ENCODE measurements around the gene NEXMIF.
"Not testable (repeated sequence)": the region's sequence is repeated elsewhere in the genome, so short reads cannot be mapped to it uniquely, and the experiment has no call there.

NEXMIF gene

DNA sequence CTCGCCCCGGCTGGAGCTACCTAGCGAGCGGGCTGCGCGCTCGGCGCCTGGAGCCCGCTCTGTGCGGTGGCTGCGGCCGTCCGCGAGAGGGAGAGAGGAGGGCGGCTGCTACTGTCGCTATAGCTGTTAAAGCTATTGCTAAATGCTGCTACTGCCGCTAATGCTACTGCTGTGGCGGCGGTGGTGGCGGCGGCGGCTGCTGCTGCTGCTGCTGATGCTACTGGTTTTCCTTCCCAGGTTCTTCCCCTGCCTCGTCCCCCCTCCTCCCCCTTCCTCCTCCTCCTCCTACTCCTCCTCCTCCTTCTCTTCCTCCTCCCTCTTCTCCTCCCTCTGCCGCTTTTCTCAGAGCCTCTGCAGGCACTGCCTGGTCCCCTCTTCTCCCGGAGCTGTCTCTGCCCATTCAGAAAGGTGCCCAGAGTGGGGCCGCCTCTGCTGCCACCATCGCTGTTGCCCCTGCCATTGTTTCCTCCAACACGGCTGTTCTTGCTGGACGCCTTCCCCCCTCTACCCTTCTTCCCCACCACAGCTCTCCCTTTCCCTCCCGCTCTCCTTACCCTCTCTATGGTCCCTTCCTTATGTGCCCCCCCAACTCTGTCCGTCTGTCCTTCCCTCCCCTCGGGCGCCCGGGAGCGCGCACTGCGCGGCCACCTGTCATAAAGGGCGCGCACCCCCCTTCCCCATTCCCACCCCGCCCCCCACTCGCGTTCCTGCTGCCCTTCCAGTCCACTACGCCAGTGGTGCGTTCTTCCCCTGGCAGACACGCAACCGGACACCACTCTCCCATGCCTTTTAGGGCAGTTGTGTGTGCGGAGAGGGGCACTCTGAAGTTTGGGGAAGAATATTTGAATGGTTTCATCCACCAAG lies at the start of gene NEXMIF:
Gene NEXMIF (minus strand): TSS at position 228 of the 864 bp plus-strand sequence.
- DNase-seq = no peak

DNA sequence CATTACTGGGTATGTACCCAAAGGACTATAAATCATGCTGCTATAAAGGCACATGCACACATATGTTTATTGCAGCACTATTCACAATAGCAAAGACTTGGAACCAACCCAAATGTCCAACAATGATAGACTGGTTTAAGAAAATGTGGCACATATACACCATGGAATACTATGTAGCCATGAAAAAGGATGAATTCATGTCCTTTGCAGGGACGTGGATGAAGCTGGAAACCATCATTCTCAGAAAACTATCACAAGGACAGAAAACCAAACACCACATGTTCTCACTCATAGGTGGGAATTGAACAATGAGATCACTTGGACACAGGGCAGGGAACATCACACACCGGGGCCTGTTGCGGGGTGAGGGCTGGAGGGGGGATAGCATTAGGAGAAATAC lies 36.7 kb upstream of the NEXMIF start:
- not testable (repeated sequence) for DNase-seq

DNA sequence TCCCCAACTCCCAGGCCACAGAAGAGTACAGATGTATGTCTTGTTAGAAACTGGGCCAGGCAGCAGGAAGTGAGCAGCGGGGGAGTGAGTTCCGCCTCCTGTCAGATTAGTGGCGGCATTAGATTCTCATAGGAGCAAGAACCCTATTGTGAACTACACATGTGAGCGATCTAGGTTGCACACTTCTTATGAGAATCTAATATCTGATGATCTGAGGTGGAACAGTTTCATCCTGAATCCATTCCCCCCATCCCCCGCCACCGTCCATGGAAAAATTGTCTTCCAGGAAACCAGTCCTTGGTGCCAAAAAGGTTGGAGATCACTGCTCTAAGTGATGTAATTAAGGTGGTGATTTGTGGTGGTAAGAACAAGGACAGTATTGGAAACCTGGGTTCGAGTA lies 24.5 kb upstream of the NEXMIF start:
- DNase-seq = no peak

DNA sequence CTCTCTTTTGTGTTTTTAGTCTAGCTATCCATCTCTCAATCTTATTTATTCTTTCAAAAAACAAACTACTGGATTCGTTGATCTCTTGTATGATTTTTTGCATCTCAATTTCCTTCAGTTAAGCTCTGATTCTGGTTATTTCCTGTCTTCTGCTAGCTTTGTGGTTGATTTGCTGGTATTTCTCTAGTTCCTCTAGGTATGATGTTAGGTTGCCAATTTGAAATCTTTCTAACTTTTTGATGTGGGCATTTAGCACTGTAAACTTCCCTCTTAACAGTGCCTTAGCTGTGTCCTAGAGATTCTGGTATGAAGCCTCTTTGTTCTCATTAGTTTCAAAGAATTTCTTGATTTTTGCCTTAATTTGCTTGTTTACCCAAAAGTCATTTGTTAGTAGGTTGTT lies 15.2 kb upstream of the NEXMIF start:
- DNase-seq = no peak

GRCh38 chrX:74931214-74931613 lies 6.0 kb upstream of the NEXMIF start:
- DNase-seq = no peak

DNA sequence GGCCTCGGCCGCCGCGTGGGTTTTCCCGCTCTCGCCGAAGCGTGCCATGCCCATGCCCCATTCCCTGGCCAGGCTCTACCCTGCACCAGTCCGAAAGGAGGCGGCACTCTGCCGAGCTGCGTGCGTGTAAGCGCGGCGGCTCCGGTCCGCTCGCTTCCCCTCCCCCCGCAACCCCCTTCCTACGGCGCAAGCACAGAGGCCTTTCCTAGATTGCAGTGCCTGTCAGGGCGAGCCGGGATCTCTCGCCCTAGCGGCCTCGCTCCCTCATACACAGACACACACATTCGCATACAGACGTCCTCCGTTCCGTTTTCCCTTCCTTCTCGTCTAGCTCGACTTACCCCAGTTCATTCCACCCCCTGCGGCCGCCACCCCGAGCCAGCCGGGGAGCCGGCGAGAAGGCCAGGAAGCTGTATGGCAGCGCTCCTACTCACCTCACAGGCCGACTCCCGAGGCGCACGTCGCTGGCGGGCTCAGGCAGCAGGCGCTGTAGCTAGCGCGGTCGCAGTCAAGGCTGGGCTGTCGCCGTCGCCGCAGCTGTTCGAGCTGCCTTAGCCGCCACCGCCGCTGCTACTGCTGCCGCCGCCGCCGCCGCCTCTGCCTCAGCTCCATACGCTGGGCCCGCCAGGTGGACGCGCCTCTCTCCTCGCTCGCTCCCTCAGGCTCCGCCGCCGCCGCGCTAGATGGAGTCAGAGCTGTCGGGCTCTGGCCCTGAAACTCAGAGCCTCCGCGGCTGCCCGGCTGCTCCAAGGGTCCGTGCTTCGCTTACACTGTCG lies 615 bp downstream of the NEXMIF start:
- DNase-seq = peak; percentile 22

GRCh38 chrX:74923942-74924448 lies 1.3 kb downstream of the NEXMIF start:
- DNase-seq = no peak

DNA sequence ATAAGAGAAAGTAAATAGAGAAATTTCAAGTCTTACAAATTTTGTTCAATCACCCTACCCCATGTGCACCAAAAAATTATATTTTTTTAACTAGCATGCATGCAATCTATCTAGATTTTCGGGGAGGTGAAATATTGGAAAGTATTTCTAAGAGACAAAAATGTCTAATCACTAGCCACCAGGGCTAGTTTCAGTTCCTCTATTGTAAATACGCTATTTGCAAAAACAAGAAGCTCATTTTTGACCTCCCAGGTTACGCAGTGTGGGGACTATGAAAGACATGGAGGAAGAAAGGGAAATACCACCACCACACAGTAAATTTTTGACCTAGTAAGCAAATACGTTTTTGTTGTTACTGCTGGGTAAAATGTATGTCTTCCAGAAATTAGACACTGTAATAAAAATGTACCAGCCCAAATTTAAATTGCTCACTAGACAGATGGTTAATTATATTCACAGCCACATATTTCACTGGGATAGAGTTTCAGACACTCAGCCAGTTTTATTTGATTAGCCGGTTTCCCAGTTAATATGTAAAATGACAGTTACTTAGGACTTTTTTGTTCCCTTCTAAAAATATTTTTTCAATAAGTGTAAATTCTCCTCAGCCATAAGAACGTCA lies 2.2 kb downstream of the NEXMIF start:
- no peak for DNase-seq

- no peak for DNase-seq
Observed at GRCh38 chrX:74911494-74911893, 13.8 kb downstream of the NEXMIF start.

GRCh38 chrX:74906417-74906816 lies 18.8 kb downstream of the NEXMIF start:
- DNase-seq = no peak

DNA sequence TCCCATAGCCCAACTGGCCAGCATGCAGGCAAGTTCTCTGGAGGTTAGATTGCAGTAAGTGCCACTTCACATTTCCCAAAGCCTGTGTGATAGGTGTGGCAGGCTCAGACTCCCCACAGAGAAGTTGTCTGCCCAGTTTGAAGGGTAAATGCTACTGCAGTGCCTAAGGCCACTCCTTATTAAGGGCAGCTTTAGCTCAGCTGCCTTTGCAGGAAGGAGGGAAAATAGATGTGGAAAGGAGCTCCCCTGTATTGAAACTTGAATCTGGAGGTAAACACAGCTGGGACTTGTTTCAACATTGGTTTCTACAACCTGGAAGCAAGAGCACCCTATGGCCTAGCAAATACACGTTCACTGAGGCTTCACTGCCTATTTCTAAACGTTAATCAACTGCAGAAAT lies 22.4 kb downstream of the NEXMIF start:
- no peak for DNase-seq

GRCh38 chrX:74892561-74892960 lies 32.7 kb downstream of the NEXMIF start:
- DNase-seq = no peak

- no peak for DNase-seq
Observed at GRCh38 chrX:74890676-74891430, 34.4 kb downstream of the NEXMIF start.

GRCh38 chrX:74882383-74882782 lies 42.9 kb downstream of the NEXMIF start:
- not testable (repeated sequence) for DNase-seq

DNA sequence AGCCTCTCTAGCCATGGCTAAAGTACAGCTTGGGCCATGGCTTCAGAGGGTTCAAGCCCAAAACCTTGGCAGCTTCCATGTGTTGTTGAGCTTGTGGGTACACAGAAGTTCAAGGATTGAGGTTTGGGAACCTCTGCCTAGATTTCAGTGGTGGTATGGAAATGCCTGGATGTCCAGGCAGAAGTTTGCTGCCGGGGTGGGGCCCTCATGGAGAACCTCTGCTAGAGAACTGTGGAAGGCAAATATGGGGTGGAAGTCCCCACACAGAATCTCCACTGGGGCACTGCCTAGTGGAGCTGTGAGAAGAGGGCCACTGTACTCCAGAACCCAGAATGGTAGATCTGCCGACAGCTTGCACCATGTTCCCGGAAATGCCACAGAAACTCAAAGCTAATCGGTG lies 59.5 kb downstream of the NEXMIF start:
- no peak for DNase-seq

GRCh38 chrX:74853255-74853654 lies 72.0 kb downstream of the NEXMIF start:
- no peak for DNase-seq

DNA sequence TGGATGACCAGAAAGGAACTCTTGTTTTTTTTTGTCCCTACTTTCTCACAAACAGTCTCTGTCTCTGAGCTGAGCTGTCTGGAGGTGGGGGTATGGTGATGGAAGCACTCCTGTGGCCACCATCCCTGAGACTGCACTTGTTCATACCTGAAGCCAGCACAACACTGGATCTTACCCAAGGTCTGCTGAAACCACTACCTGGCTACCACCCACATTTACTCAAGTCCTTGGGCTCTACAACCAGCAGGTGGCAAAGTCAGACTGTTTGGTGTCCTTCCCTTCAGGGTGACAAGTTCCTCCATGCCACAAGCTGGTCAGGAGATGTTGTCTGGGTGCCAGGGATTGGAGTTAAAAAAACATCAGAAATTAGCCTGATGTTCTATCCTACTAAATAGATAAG lies 89.7 kb downstream of the NEXMIF start:
- no peak for DNase-seq

DNA sequence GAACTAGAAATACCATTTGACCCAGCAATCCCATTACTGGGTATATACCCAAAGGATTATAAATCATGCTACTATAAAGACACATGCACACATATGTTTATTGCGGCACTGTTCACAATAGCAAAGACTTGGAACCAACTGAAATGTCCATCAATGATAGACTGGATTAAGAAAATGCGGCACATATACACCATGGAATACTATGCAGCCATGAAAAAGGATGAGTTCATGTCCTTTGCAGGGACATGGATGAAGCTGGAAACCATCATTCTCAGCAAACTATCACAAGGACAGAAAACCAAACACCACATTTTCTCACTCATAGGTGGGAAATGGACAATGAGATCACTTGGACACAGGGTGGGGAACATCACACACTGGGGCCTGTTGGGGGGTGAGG lies 105.5 kb downstream of the NEXMIF start:
- not testable (repeated sequence) for DNase-seq

DNA sequence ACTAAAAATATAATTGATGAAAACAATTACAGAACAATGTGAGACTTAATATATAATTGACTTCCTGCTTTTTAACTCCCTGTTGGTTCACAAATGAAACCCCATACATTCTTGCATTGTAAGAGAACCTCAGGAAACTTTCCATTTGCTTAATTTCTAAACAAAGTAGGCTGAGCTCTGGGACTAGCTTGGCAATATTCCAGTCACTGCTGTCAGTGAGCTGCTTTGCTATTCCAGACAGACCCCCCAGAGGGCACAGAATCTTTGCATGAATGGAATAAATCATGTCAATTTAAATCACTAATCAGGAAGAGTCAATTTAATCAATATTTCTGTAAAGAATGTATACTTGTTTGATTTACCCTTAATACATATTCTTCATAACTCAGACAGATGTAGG lies 110.6 kb downstream of the NEXMIF start:
- no peak for DNase-seq

- no peak for DNase-seq
Observed at GRCh38 chrX:74804574-74804973, 120.7 kb downstream of the NEXMIF start.

- no peak for DNase-seq
Observed at GRCh38 chrX:74800062-74800461, 125.2 kb downstream of the NEXMIF start.

GRCh38 chrX:74797338-74797887 lies 127.8 kb downstream of the NEXMIF start:
- DNase-seq = no peak

All from activated CD8-positive, alpha-beta memory T cell treated with anti-CD3 and anti-CD28 coated beads, Interleukin-2, amount 50 U/mL, for 4 hours (primary cell).